ENCODE measurements around the gene OR51M1.

- TF ChIP-seq, protein P1, sequence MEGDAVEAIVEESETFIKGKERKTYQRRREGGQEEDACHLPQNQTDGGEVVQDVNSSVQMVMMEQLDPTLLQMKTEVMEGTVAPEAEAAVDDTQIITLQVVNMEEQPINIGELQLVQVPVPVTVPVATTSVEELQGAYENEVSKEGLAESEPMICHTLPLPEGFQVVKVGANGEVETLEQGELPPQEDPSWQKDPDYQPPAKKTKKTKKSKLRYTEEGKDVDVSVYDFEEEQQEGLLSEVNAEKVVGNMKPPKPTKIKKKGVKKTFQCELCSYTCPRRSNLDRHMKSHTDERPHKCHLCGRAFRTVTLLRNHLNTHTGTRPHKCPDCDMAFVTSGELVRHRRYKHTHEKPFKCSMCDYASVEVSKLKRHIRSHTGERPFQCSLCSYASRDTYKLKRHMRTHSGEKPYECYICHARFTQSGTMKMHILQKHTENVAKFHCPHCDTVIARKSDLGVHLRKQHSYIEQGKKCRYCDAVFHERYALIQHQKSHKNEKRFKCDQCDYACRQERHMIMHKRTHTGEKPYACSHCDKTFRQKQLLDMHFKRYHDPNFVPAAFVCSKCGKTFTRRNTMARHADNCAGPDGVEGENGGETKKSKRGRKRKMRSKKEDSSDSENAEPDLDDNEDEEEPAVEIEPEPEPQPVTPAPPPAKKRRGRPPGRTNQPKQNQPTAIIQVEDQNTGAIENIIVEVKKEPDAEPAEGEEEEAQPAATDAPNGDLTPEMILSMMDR (tag by site-specific recombination; IDR thresholded peaks at IDR 0.05), result no peak
- no peak for TF ChIP-seq ZBTB8A (tag by site-specific recombination; IDR thresholded peaks at IDR 0.05)
- TF ChIP-seq ZNF426 (tag by site-specific recombination; IDR thresholded peaks at IDR 0.05), result no peak
- TF ChIP-seq REPIN1 (tag by site-specific recombination; IDR thresholded peaks at IDR 0.05; ENCODE audit: low read depth), result no peak
- TF ChIP-seq ATF2 (tag by site-specific recombination; IDR thresholded peaks at IDR 0.05; ENCODE audit: low read depth), result no peak
- TF ChIP-seq ZNF677 (tag by site-specific recombination; IDR thresholded peaks at IDR 0.05), result no peak
- TF ChIP-seq ZNF580 (tag by site-specific recombination; IDR thresholded peaks at IDR 0.05), result no peak
- no peak for TF ChIP-seq YY1 (tag by site-specific recombination; IDR thresholded peaks at IDR 0.05)
- TF ChIP-seq ZBTB7A (tag by site-specific recombination; IDR thresholded peaks at IDR 0.05; ENCODE audit: low read depth), result no peak
- no peak for TF ChIP-seq BCL11A (tag by site-specific recombination; IDR thresholded peaks at IDR 0.05; ENCODE audit: low read depth)
- TF ChIP-seq ZNF37A (tag by site-specific recombination; IDR thresholded peaks at IDR 0.05), result no peak
- TF ChIP-seq, protein P2, sequence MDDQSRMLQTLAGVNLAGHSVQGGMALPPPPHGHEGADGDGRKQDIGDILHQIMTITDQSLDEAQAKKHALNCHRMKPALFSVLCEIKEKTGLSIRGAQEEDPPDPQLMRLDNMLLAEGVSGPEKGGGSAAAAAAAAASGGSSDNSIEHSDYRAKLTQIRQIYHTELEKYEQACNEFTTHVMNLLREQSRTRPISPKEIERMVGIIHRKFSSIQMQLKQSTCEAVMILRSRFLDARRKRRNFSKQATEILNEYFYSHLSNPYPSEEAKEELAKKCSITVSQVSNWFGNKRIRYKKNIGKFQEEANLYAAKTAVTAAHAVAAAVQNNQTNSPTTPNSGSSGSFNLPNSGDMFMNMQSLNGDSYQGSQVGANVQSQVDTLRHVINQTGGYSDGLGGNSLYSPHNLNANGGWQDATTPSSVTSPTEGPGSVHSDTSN (CRISPR knock-in tag; IDR thresholded peaks at IDR 0.05), result no peak
- TF ChIP-seq, protein P3, sequence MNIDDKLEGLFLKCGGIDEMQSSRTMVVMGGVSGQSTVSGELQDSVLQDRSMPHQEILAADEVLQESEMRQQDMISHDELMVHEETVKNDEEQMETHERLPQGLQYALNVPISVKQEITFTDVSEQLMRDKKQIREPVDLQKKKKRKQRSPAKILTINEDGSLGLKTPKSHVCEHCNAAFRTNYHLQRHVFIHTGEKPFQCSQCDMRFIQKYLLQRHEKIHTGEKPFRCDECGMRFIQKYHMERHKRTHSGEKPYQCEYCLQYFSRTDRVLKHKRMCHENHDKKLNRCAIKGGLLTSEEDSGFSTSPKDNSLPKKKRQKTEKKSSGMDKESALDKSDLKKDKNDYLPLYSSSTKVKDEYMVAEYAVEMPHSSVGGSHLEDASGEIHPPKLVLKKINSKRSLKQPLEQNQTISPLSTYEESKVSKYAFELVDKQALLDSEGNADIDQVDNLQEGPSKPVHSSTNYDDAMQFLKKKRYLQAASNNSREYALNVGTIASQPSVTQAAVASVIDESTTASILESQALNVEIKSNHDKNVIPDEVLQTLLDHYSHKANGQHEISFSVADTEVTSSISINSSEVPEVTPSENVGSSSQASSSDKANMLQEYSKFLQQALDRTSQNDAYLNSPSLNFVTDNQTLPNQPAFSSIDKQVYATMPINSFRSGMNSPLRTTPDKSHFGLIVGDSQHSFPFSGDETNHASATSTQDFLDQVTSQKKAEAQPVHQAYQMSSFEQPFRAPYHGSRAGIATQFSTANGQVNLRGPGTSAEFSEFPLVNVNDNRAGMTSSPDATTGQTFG (tag by site-specific recombination; IDR thresholded peaks at IDR 0.05; ENCODE audit: borderline replicate concordance), result no peak
- no peak for TF ChIP-seq EGR2 (tag by site-specific recombination; IDR thresholded peaks at IDR 0.05; ENCODE audit: low read depth)
These were observed 47.3 kb upstream of the OR51M1 start for GRCh38 chr11:5336331-5336730.
